HG03571 (cell line): ENCODE measurements around the gene GLIS1.

ENCODE experiments used
- ATAC-seq: cut with Tn5 transposase; IDR thresholded peaks from one replicate; pipeline ENCODE4 v1.9.1; 2021; ENCODE audit not compliant: unreplicated experiment

Gene GLIS1

GRCh38 chr1:53719469-53719868 is 19.5 kb downstream of the GLIS1 start:
- no peak for ATAC-seq

- no peak for ATAC-seq
Observed at GRCh38 chr1:53718443-53718842, 20.5 kb downstream of the GLIS1 start.

- ATAC-seq: no peak
Observed at GRCh38 chr1:53717025-53717804, 21.7 kb downstream of the GLIS1 start.

- ATAC-seq: no peak
Observed at GRCh38 chr1:53716150-53716549, 22.8 kb downstream of the GLIS1 start.

GRCh38 chr1:53715478-53715877 is 23.5 kb downstream of the GLIS1 start:
- no peak for ATAC-seq

GRCh38 chr1:53712276-53712675 is 26.7 kb downstream of the GLIS1 start:
- no peak for ATAC-seq

GRCh38 chr1:53710584-53710983 is 28.4 kb downstream of the GLIS1 start:
- no peak for ATAC-seq

GRCh38 chr1:53708687-53709086 is 30.3 kb downstream of the GLIS1 start:
- ATAC-seq: no peak

- no peak for ATAC-seq
Observed at GRCh38 chr1:53706356-53706755, 32.6 kb downstream of the GLIS1 start.

- no peak for ATAC-seq
Observed at GRCh38 chr1:53705446-53706096, 33.4 kb downstream of the GLIS1 start.

GRCh38 chr1:53704804-53705445 is 34.0 kb downstream of the GLIS1 start:
- no peak for ATAC-seq

- ATAC-seq: no peak
Observed at GRCh38 chr1:53704304-53704703, 34.7 kb downstream of the GLIS1 start.

- ATAC-seq: no peak
Observed at GRCh38 chr1:53703174-53703573, 35.8 kb downstream of the GLIS1 start.

- no peak for ATAC-seq
Observed at GRCh38 chr1:53702341-53702740, 36.6 kb downstream of the GLIS1 start.

GRCh38 chr1:53700776-53701175 is 38.2 kb downstream of the GLIS1 start:
- ATAC-seq: no peak

GRCh38 chr1:53699981-53700380 is 39.0 kb downstream of the GLIS1 start:
- ATAC-seq: no peak

GRCh38 chr1:53698384-53698980 is 40.5 kb downstream of the GLIS1 start:
- ATAC-seq: no peak

- ATAC-seq: no peak
Observed at GRCh38 chr1:53697721-53698383, 41.1 kb downstream of the GLIS1 start.

- ATAC-seq: no peak
Observed at GRCh38 chr1:53696990-53697389, 42.0 kb downstream of the GLIS1 start.

- ATAC-seq: no peak
Observed at GRCh38 chr1:53696571-53696970, 42.4 kb downstream of the GLIS1 start.

GRCh38 chr1:53696051-53696450 is 42.9 kb downstream of the GLIS1 start:
- no peak for ATAC-seq
